ENCODE results near the gene ANKHD1. TPM values are rescaled to one million over a fixed set of nuclear protein-coding genes. Genes with fewer than 3 reads are reported as not detected.
"Not testable (repeated sequence)": the region's sequence is repeated elsewhere in the genome, so short reads cannot be mapped to it uniquely, and the experiment has no call there.

Gene ANKHD1
- total and polyA plus RNA-seq, 12 donors, result 26.6 to 77.9 (median 67.5) TPM

DNA sequence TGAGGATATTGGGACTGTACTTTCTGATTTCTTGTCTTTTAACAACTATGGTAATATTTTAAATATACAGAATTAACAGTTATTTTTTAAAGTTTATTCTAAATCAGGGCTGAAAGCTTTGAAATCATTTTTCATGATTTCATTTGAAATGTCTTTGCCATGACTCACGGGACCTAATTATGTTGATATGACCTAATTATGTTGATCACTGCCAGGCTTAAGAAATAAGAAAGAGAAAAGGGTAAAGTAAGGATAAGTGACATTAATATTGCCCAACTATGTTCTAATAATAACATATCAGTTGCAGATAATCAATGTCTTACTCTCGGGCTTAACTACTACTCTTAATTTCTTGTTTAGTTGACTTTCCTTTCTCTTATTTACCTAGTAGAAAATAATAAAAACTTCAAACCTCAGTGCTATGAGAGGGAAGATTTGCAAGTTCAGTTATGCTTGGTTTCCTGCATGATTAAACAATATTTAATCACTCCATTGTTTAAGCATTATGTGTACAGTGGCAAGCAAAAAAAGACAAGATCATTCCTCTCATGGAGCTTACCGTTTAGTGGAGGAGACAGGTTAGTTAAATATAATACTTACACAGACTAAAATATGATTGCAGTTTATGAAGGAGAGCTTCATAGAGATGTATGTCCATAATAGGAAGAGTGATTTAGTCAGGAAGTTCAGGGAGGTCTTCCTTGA, 78.8 kb downstream of the ANKHD1 start:
- intact Hi-C loops (cut with DNase I), result no loop called here
- 51 to 57% methylated on average over 3 of the region's 3 CpGs for WGBS, 2 donors
- Histone ChIP-seq H3K36me3 (peaks cover 0 to 58% (median 15%) of the 10 kb centered on the region in 9 donors), H3K4me1 (peaks cover 0 to 26% (median 14%) of the 10 kb centered on the region in 9 donors), H3K27me3 (no peaks in the 10 kb centered on the region), H3K4me3 (no peak overlapping the region), H3K27ac (peak overlapping the region in 3 of 10 donors; percentile 2 to 19 (median 2)), H3K9me3 (no peaks in the 10 kb centered on the region)
- no peak for DNase-seq
- ATAC-seq, result no peak
- TF ChIP-seq, protein P1, sequence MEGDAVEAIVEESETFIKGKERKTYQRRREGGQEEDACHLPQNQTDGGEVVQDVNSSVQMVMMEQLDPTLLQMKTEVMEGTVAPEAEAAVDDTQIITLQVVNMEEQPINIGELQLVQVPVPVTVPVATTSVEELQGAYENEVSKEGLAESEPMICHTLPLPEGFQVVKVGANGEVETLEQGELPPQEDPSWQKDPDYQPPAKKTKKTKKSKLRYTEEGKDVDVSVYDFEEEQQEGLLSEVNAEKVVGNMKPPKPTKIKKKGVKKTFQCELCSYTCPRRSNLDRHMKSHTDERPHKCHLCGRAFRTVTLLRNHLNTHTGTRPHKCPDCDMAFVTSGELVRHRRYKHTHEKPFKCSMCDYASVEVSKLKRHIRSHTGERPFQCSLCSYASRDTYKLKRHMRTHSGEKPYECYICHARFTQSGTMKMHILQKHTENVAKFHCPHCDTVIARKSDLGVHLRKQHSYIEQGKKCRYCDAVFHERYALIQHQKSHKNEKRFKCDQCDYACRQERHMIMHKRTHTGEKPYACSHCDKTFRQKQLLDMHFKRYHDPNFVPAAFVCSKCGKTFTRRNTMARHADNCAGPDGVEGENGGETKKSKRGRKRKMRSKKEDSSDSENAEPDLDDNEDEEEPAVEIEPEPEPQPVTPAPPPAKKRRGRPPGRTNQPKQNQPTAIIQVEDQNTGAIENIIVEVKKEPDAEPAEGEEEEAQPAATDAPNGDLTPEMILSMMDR (IDR thresholded peaks at IDR 0.05), result no peak

DNA sequence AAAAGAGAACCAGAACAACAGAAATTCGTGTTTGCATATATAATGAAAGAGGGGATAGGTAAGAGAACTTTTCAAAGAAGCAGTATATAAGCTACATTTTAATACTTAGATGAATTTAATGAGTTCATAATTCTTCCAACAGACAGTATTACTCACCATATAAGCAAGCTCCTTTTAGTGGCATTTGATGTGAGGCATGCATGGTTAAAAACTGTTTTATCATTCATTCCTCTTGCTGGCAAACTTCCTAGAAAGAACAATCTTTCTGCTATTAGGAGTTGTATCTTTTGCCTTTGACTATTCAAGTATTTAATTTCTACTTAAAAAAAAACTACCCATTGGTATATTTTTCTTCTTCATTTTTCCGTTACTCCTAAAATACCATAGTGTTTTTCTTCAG, 80.1 kb downstream of the ANKHD1 start:
- 81 to 89% methylated on average over 2 of the region's 2 CpGs for WGBS, 2 donors
- TF ChIP-seq, protein P1 (IDR thresholded peaks at IDR 0.05), result no peak
- intact Hi-C loops (cut with DNase I), result no loop called here

DNA sequence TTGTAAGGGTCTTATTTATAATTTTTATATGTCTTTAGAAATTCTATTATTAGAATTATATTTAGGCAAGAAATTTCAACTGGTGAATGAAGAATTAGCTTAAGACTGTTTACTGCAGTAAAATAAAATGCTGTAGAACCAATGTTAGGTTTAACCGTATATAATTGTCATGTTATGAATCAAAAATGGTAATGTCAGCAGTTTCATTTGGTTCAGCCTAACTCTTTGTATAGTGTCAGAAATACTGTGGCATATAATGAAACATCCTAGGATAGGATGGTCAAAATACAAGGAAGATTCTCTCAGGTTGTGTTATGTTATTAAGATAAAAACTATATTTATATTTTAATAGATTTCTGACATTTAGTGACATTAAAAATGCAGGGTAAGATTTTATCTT, 81.4 kb downstream of the ANKHD1 start:
- Histone ChIP-seq H3K36me3 (peaks cover 0 to 64% (median 32%) of the 10 kb centered on the region in 9 donors), H3K4me3 (no peak overlapping the region), H3K27me3 (no peaks in the 10 kb centered on the region), H3K4me1 (peaks cover 0 to 26% (median 14%) of the 10 kb centered on the region in 9 donors), H3K27ac (no peak overlapping the region), H3K9me3 (no peaks in the 10 kb centered on the region)
- WGBS, 2 donors, result 91 to 99% methylated on average over 1 of the region's 1 CpG
- intact Hi-C loops (cut with DNase I), result no loop called here
- TF ChIP-seq, protein P1 (IDR thresholded peaks at IDR 0.05), result no peak
- no peak for DNase-seq
- ATAC-seq, result no peak

More for the DNA sequence above, 80.1 kb downstream of the ANKHD1 start:
- Histone ChIP-seq H3K9me3 (no peaks in the 10 kb centered on the region), H3K36me3 (peaks cover 0 to 62% (median 26%) of the 10 kb centered on the region in 9 donors), H3K4me3 (no peak overlapping the region), H3K27ac (no peak overlapping the region), H3K4me1 (peaks cover 0 to 26% (median 14%) of the 10 kb centered on the region in 9 donors), H3K27me3 (no peaks in the 10 kb centered on the region)
- no peak for DNase-seq
- no peak for ATAC-seq

DNA sequence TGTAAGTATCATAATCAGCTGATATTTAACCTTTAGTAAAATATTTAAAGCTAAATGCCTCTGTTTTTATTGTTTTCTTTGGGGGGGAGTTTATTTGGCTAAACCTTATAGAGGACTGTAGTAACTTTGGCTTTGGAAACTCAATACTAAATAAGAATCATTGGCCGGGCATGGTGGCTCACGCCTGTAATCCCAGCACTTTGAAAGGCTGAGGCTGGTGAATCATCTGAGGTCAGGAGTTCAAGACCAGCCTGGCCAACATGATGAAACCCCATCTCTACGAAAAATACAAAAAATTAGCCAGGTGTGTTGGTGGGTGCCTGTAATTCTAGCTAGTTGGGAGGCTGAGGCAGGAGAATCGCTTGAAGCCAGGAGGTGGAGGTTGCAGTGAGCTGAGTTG, 86.5 kb downstream of the ANKHD1 start:
- intact Hi-C loops (cut with DNase I); DNase-seq; H3K4me3 ChIP-seq; H3K27ac ChIP-seq; H3K27me3 ChIP-seq; H3K9me3 ChIP-seq; H3K4me1 ChIP-seq; ATAC-seq: not testable (repeated sequence)
- H3K36me3 ChIP-seq, result peaks cover 0 to 97% (median 27%) of the 10 kb centered on the region in 9 donors
- WGBS, 2 donors, result 96 to 98% methylated on average over 4 of the region's 4 CpGs

DNA sequence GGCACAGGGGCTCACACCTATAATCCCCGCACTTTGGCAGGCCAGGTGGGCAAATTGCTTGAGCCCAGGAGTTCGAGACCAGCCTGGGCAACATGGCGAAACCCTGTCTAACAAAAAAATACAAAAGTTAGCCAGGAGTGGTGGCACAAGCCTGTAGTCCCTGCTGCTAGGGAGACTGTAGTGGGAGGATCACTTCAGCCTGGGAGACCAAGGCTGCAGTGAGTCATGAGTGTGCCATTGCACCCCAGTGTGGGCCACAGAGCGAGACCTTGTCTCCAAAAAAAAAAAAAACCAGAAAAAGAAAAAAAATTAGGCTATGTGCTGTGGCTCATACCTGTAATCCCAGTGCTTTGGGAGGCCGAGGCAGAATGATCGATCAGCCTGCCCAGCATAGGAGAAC, 87.3 kb downstream of the ANKHD1 start:
- TF ChIP-seq, protein P1 (IDR thresholded peaks at IDR 0.05), result no peak
- DNase-seq (no peak), ATAC-seq (no peak)
- intact Hi-C loops (cut with DNase I), result no loop called here
- Histone ChIP-seq H3K9me3 (no peaks in the 10 kb centered on the region), H3K4me1 (no peaks in the 10 kb centered on the region), H3K4me3 (no peak overlapping the region), H3K27me3 (no peaks in the 10 kb centered on the region), H3K27ac (no peak overlapping the region), H3K36me3 (peaks cover 0 to 97% (median 25%) of the 10 kb centered on the region in 9 donors)
- 96 to 97% methylated on average over 6 of the region's 6 CpGs for WGBS, 2 donors
